ENCODE measurements around the gene CLDND2. TPM values are rescaled to one million over a fixed set of nuclear protein-coding genes. Genes with fewer than 3 reads are reported as not detected.

Gene CLDND2
- polyA plus RNA-seq, 1 of the 3 experiments (the other 2 are of a cell fraction), result 0.26 TPM

DNA sequence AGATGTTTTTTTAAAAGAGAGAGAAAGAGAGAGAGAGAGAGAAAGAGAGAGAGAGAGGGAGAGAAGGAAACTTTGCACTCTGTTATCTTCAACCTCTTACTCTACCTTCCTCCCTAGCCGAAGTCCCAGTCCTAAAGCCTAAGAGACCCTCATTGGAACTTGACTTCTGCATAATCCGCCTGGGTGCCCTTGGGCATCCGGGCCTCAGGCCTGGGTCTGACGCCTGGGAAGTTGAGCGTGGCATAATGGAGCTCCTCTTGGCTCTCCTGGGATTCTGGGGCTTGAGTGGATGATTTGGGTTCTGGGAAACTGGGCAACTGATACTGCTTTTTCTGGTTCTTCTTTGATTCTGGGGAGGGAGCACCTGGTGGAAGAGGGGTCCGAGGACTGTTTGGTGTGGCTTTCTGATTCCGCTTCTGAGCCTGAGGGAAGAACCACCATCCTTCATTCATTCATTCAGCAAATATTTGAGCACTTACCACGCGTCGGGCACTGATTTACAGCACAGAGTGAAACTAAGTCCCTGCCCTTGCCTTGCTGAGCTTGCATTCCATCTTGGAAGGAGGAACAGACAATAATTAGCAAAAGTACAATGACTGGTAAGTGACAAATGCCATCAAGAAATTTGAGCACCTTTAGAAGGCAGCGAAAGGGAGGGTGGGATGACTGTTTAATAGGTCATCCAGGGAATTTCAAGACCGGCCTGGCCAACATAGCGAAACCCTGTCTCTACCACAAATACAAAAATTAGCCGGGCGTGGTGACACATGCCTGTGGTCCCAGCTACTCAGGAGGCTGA is 42.3 kb upstream of the CLDND2 start:
- no peaks in the 10 kb centered on the region for H4K20me1 ChIP-seq (ENCODE audit: insufficient read depth)
- DNase-seq, result no peak
- no peak overlapping the region for H3K27ac ChIP-seq (ENCODE audit: low read depth in 2 of 2, low read length in 1 of 2)
- TF ChIP-seq GABPA (IDR thresholded peaks at IDR 0.05; ENCODE audit: low read depth), result no peak
- TF ChIP-seq MEF2A (IDR thresholded peaks at IDR 0.05; ENCODE audit: borderline replicate concordance, low read depth), result no peak
- TF ChIP-seq RFX5 (IDR thresholded peaks at IDR 0.05; ENCODE audit: low read length), result no peak
- TF ChIP-seq SIN3A (IDR thresholded peaks at IDR 0.05; ENCODE audit: borderline replicate concordance, low read depth, low read length), result no peak
- no peak for TF ChIP-seq ELF1 (IDR thresholded peaks at IDR 0.05)
- no peak for TF ChIP-seq POLR2AphosphoS5 (IDR thresholded peaks at IDR 0.05; ENCODE audit: low read depth, low read length)
- no peak for TF ChIP-seq NRF1 (IDR thresholded peaks at IDR 0.05; ENCODE audit: low read depth, low read length)
- TF ChIP-seq TEAD4 (IDR thresholded peaks at IDR 0.05; ENCODE audit: borderline replicate concordance, insufficient read depth), result no peak
- TF ChIP-seq TCF12 (IDR thresholded peaks at IDR 0.05), result no peak
- TF ChIP-seq RAD21 (IDR thresholded peaks at IDR 0.05; ENCODE audit: low read length), result no peak
- TF ChIP-seq MXI1 (IDR thresholded peaks at IDR 0.05; ENCODE audit: low read depth, low read length), result no peak
- TF ChIP-seq, protein P1, sequence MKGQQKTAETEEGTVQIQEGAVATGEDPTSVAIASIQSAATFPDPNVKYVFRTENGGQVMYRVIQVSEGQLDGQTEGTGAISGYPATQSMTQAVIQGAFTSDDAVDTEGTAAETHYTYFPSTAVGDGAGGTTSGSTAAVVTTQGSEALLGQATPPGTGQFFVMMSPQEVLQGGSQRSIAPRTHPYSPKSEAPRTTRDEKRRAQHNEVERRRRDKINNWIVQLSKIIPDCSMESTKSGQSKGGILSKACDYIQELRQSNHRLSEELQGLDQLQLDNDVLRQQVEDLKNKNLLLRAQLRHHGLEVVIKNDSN (IDR thresholded peaks at IDR 0.05; ENCODE audit: borderline replicate concordance, low read depth), result no peak
- TF ChIP-seq RXRA (IDR thresholded peaks at IDR 0.05; ENCODE audit: borderline replicate concordance, low read depth), result no peak
- no peak for TF ChIP-seq RCOR1 (IDR thresholded peaks at IDR 0.05; ENCODE audit: low read length)
- no peaks in the 10 kb centered on the region for H3K27me3 ChIP-seq (ENCODE audit: insufficient read depth)
- no peaks in the 10 kb centered on the region for H3K79me2 ChIP-seq (ENCODE audit: insufficient read depth)
- H3K4me2 ChIP-seq, result no peak overlapping the region
- no peak overlapping the region for H3K4me3 ChIP-seq (ENCODE audit: low read depth in 2 of 2, low read length in 1 of 2)
- 72% methylated on average over 15 of the region's 15 CpGs for WGBS (ENCODE audit: low lambda C conversion rate)
- H3K9me3 ChIP-seq, result no peaks in the 10 kb centered on the region
- POLR2A ChIA-PET, result no interaction called here
- no peaks in the 10 kb centered on the region for H3K9me2 ChIP-seq
- no peak overlapping the region for H2AFZ ChIP-seq (ENCODE audit: low read depth)
- H3K4me1 ChIP-seq (ENCODE audit: control insufficient read depth in 1 of 2, insufficient read depth in 2 of 2, low read depth in 1 of 2, low read length in 1 of 2), result peaks cover 0 to 6% of the 10 kb centered on the region in 2 experiments; a peak in 2 of 4 replicates
- no peaks in the 10 kb centered on the region for H3K36me3 ChIP-seq (replicated peaks in 1 of 2; ENCODE audit: control insufficient read depth in 1 of 2, insufficient read depth in 2 of 2, low read length in 1 of 2)
- no peak overlapping the region for H3K9ac ChIP-seq
- H3F3A ChIP-seq (replicated peaks; ENCODE audit: insufficient read depth), result peaks cover 12% of the 10 kb centered on the region
- CTCF ChIA-PET, result interaction anchor here (1.2 to 2.1 kb wide), 2 partner anchors 27 to 115 kb away, joined by 3 to 5 read pairs; no protein-coding TSS in a partner anchor

DNA sequence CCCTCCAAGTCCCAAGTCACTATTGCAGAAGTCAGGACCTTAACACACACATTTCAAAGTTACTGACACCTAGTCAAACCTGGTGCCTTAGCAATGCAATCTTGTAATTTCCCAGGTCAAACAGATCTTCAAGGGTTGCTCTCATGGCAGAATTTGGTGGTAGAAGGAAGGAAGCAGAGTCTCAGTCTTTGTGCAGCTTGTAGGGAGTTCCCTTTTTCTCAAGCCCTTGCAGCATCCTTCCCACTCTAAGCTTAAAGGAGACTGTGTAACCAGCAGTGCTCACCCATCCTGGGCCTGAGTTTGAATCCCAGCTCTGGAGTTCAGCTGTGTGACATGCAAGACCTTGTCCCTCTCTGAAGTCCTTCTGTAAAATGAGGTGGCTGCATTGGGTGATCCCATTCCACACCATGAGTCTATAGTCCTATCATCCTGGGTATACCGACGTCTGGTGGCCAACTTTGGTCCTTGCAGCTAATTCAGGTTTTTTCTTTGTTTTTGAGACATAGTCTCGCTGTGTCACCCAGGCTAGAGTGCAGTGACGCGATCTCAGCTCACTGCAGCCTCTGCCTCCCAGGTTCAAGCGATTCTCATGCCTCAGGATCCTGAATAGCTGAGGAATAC is 38.8 kb upstream of the CLDND2 start:
- Histone ChIP-seq H3K4me2 (no peak overlapping the region), H3K4me1 (ENCODE audit: control insufficient read depth in 1 of 2, insufficient read depth in 2 of 2, low read depth in 1 of 2, low read length in 1 of 2) (peaks cover 0 to 6% of the 10 kb centered on the region in 2 experiments; a peak in 2 of 4 replicates), H3K27ac (ENCODE audit: low read depth in 2 of 2, low read length in 1 of 2) (no peak overlapping the region), H3K9me2 (no peaks in the 10 kb centered on the region), H2AFZ (ENCODE audit: low read depth) (no peak overlapping the region), H3K36me3 (replicated peaks in 1 of 2; ENCODE audit: control insufficient read depth in 1 of 2, insufficient read depth in 2 of 2, low read length in 1 of 2) (no peaks in the 10 kb centered on the region), H4K20me1 (ENCODE audit: insufficient read depth) (no peaks in the 10 kb centered on the region), H3K79me2 (ENCODE audit: insufficient read depth) (no peaks in the 10 kb centered on the region), H3K9ac (no peak overlapping the region), H3K9me3 (peaks cover 4% of the 10 kb centered on the region; the same call in 1 of the 2 replicates), H3K4me3 (ENCODE audit: low read depth in 2 of 2, low read length in 1 of 2) (no peak overlapping the region), H3F3A (replicated peaks; ENCODE audit: insufficient read depth) (peaks cover 12% of the 10 kb centered on the region), H3K27me3 (ENCODE audit: insufficient read depth) (no peaks in the 10 kb centered on the region)
- TF ChIP-seq, protein P2, sequence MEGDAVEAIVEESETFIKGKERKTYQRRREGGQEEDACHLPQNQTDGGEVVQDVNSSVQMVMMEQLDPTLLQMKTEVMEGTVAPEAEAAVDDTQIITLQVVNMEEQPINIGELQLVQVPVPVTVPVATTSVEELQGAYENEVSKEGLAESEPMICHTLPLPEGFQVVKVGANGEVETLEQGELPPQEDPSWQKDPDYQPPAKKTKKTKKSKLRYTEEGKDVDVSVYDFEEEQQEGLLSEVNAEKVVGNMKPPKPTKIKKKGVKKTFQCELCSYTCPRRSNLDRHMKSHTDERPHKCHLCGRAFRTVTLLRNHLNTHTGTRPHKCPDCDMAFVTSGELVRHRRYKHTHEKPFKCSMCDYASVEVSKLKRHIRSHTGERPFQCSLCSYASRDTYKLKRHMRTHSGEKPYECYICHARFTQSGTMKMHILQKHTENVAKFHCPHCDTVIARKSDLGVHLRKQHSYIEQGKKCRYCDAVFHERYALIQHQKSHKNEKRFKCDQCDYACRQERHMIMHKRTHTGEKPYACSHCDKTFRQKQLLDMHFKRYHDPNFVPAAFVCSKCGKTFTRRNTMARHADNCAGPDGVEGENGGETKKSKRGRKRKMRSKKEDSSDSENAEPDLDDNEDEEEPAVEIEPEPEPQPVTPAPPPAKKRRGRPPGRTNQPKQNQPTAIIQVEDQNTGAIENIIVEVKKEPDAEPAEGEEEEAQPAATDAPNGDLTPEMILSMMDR (IDR thresholded peaks at IDR 0.05), result no peak; the same call in 1 of the 2 replicates
- no peak for TF ChIP-seq ELF1 (IDR thresholded peaks at IDR 0.05)
- peak; percentile 48 for TF ChIP-seq RAD21 (IDR thresholded peaks at IDR 0.05; ENCODE audit: low read length)
- TF ChIP-seq SMC3 (IDR thresholded peaks at IDR 0.05; ENCODE audit: low read depth, low read length), result peak; percentile 25; the same call in 1 of the 2 replicates
- TF ChIP-seq, protein P1 (IDR thresholded peaks at IDR 0.05; ENCODE audit: borderline replicate concordance, low read depth), result no peak
- TF ChIP-seq, protein P3, sequence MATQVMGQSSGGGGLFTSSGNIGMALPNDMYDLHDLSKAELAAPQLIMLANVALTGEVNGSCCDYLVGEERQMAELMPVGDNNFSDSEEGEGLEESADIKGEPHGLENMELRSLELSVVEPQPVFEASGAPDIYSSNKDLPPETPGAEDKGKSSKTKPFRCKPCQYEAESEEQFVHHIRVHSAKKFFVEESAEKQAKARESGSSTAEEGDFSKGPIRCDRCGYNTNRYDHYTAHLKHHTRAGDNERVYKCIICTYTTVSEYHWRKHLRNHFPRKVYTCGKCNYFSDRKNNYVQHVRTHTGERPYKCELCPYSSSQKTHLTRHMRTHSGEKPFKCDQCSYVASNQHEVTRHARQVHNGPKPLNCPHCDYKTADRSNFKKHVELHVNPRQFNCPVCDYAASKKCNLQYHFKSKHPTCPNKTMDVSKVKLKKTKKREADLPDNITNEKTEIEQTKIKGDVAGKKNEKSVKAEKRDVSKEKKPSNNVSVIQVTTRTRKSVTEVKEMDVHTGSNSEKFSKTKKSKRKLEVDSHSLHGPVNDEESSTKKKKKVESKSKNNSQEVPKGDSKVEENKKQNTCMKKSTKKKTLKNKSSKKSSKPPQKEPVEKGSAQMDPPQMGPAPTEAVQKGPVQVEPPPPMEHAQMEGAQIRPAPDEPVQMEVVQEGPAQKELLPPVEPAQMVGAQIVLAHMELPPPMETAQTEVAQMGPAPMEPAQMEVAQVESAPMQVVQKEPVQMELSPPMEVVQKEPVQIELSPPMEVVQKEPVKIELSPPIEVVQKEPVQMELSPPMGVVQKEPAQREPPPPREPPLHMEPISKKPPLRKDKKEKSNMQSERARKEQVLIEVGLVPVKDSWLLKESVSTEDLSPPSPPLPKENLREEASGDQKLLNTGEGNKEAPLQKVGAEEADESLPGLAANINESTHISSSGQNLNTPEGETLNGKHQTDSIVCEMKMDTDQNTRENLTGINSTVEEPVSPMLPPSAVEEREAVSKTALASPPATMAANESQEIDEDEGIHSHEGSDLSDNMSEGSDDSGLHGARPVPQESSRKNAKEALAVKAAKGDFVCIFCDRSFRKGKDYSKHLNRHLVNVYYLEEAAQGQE (IDR thresholded peaks at IDR 0.05; ENCODE audit: low read depth, low read length), result no peak
- no peak for TF ChIP-seq RXRA (IDR thresholded peaks at IDR 0.05; ENCODE audit: borderline replicate concordance, low read depth)
- TF ChIP-seq, protein P4, sequence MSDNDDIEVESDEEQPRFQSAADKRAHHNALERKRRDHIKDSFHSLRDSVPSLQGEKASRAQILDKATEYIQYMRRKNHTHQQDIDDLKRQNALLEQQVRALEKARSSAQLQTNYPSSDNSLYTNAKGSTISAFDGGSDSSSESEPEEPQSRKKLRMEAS (IDR thresholded peaks at IDR 0.05; ENCODE audit: low read depth), result no peak
- DNase-seq, result no peak
- POLR2A ChIA-PET, result no interaction called here
- CTCF ChIA-PET, result interaction anchor here (0.6 to 1.1 kb wide), 7 partner anchors 10 to 254 kb away, joined by 3 to 4 read pairs (median 3); no protein-coding TSS in a partner anchor
- 60% methylated on average over 6 of the region's 6 CpGs for WGBS (ENCODE audit: low lambda C conversion rate)
